WTC11 (cell line): ENCODE measurements around the gene VGLL3. TPM values are rescaled to one million over a fixed set of nuclear protein-coding genes. Genes with fewer than 3 reads are reported as not detected.

ENCODE experiments used
- ATAC-seq: fragments of 200-7000 bp; cut with Tn5 transposase; 2 replicates; pipeline ENCODE4 v1.10.0; 2021; ENCODE audit warnings: mild to moderate bottlenecking, moderate library complexity
- CTCF ChIA-PET: fragments of 300-600 bp; sonication (Branson Sonifier 250); formaldehyde crosslinking; loops from one replicate; lab custom pipeline; 2021; ENCODE audit warnings: antibody characterized with exemption; lab: Charles Lee
- POLR2A ChIA-PET: fragments of 350-600 bp; sonication (Branson Sonifier 250); formaldehyde crosslinking; loops from one replicate; lab custom pipeline; 2021; ENCODE audit warnings: antibody characterized with exemption; lab: Charles Lee
- DNase-seq: peaks from one replicate; pipeline ENCODE4 v3.0.0; 2021; ENCODE audit warnings: low spot score
- H3K27ac Mint-ChIP-seq: 2 replicates; pipeline ENCODE4 v1.8.0; 2021; ENCODE audit warnings: mixed read lengths
- H3K27me3 Mint-ChIP-seq: 2 replicates; pipeline ENCODE4 v1.8.0; 2021; ENCODE audit warnings: low read depth, mild to moderate bottlenecking, moderate library complexity, mixed read lengths
- H3K36me3 Mint-ChIP-seq: 2 replicates; pipeline ENCODE4 v1.8.0; 2021; ENCODE audit warnings: mixed read lengths
- H3K4me1 Mint-ChIP-seq: 2 replicates; pipeline ENCODE4 v1.8.0; 2022; ENCODE audit warnings: mixed read lengths
- H3K4me3 Mint-ChIP-seq: 2 replicates; pipeline ENCODE4 v1.8.0; 2021; ENCODE audit warnings: mild to moderate bottlenecking, moderate library complexity, mixed read lengths
- H3K9me3 Mint-ChIP-seq: 2 replicates; pipeline ENCODE4 v1.8.0; 2021; ENCODE audit warnings: mixed read lengths
- E2F1 ChIP-seq: sonication (generic); formaldehyde crosslinking; IDR thresholded peaks from 2 replicates; pipeline ENCODE4 v1.8.0; 2022; ENCODE audit warnings: mild to moderate bottlenecking, missing genetic modification reagents
- FOXP1 ChIP-seq: sonication (generic); formaldehyde crosslinking; IDR thresholded peaks from 2 replicates; pipeline ENCODE4 v1.8.0; 2022; ENCODE audit warnings: missing genetic modification reagents, mild to moderate bottlenecking, moderate library complexity, borderline replicate concordance
- GRHL2 ChIP-seq: fragments of 250-450 bp; sonication (Bioruptor Pico); IDR thresholded peaks from 2 replicates; pipeline ENCODE4 v1.8.0; 2022; ENCODE audit warnings: mild to moderate bottlenecking, moderate library complexity; ENCODE audit not compliant: insufficient replicate concordance, severe bottlenecking
- JAZF1 ChIP-seq: fragments of 250-450 bp; sonication (Bioruptor Pico); IDR thresholded peaks from 2 replicates; pipeline ENCODE4 v1.9.0; 2021; ENCODE audit warnings: moderate library complexity, mild to moderate bottlenecking, inconsistent platforms
- JUN ChIP-seq: sonication (generic); formaldehyde crosslinking; IDR thresholded peaks from 2 replicates; pipeline ENCODE4 v1.8.0; 2023; ENCODE audit warnings: mild to moderate bottlenecking, missing genetic modification reagents
- MLX ChIP-seq: sonication (generic); formaldehyde crosslinking; IDR thresholded peaks from 2 replicates; pipeline ENCODE4 v1.8.1; 2023; ENCODE audit warnings: mild to moderate bottlenecking, missing genetic modification reagents, moderate library complexity
- NFE2L1 ChIP-seq: sonication (generic); formaldehyde crosslinking; IDR thresholded peaks from 2 replicates; pipeline ENCODE4 v1.8.1; 2023; ENCODE audit warnings: missing genetic modification reagents
- RELA ChIP-seq: sonication (generic); formaldehyde crosslinking; IDR thresholded peaks from 2 replicates; pipeline ENCODE4 v1.8.1; 2022; ENCODE audit warnings: missing genetic modification reagents, mild to moderate bottlenecking, borderline replicate concordance
- RORB ChIP-seq: fragments of 250-450 bp; sonication (Bioruptor Pico); IDR thresholded peaks from 2 replicates; pipeline ENCODE4 v1.9.0; 2021; ENCODE audit warnings: mild to moderate bottlenecking
- SP1 ChIP-seq: sonication (generic); formaldehyde crosslinking; conservative IDR thresholded peaks from 2 replicates; pipeline ENCODE4 v1.8.1; 2022; ENCODE audit warnings: missing genetic modification reagents
- TCF7 ChIP-seq: sonication (generic); formaldehyde crosslinking; IDR thresholded peaks from 2 replicates; pipeline ENCODE4 v1.8.0; 2022; ENCODE audit warnings: mild to moderate bottlenecking, low read depth, missing genetic modification reagents, moderate library complexity
- TEAD1 ChIP-seq: sonication (generic); formaldehyde crosslinking; IDR thresholded peaks from 2 replicates; pipeline ENCODE4 v1.8.0; 2022; ENCODE audit warnings: mild to moderate bottlenecking, missing genetic modification reagents
- ZNF121 ChIP-seq: sonication (generic); formaldehyde crosslinking; IDR thresholded peaks from 2 replicates; pipeline ENCODE4 v1.8.0; 2023; ENCODE audit warnings: missing genetic modification reagents
- ZNF396 ChIP-seq: fragments of 250-450 bp; sonication (Bioruptor Pico); IDR thresholded peaks from 2 replicates; pipeline ENCODE4 v1.8.0; 2021; ENCODE audit warnings: mild to moderate bottlenecking, moderate library complexity, borderline replicate concordance
- ZNF423 ChIP-seq: fragments of 250-450 bp; sonication (Bioruptor Pico); IDR thresholded peaks from 2 replicates; pipeline ENCODE4 v2.1.2; 2022; ENCODE audit warnings: mild to moderate bottlenecking, moderate library complexity
- ZSCAN18 ChIP-seq: fragments of 250-450 bp; sonication (Bioruptor Pico); IDR thresholded peaks from 2 replicates; pipeline ENCODE4 v2.1.2; 2022; ENCODE audit warnings: mild to moderate bottlenecking, moderate library complexity
- total RNA-seq: library from RNA; stranded (reverse); gene quantifications from 3 replicates; pipeline ENCODE4 v1.2.3, GENCODE V29; 2021
- TF ChIP-seq, protein P1 (sequence below): sonication (generic); formaldehyde crosslinking; IDR thresholded peaks from 2 replicates; pipeline ENCODE4 v1.8.1; 2023; ENCODE audit warnings: mild to moderate bottlenecking, moderate library complexity, missing genetic modification reagents
- TF ChIP-seq, protein P2 (sequence below): sonication (generic); formaldehyde crosslinking; IDR thresholded peaks from 2 replicates; pipeline ENCODE4 v1.8.0; 2022; ENCODE audit warnings: mild to moderate bottlenecking, missing genetic modification reagents
- TF ChIP-seq, protein P3 (sequence below): sonication (generic); formaldehyde crosslinking; IDR thresholded peaks from 2 replicates; pipeline ENCODE4 v1.8.1; 2022; ENCODE audit warnings: mild to moderate bottlenecking, moderate library complexity, missing genetic modification reagents

VGLL3 gene
- total RNA-seq, 1 experiment from 2014 or later: 10.4 TPM

GRCh38 chr3:86938416-86939105, 52.4 kb downstream of the VGLL3 start:
- no peaks in the 10 kb centered on the region; the same call in 1 of the 2 replicates for H3K36me3 Mint-ChIP-seq
- peaks cover 8% of the 10 kb centered on the region for H3K9me3 Mint-ChIP-seq
- TF ChIP-seq FOXP1 (CRISPR knock-in tag) (no peak), ZNF423 (CRISPR knock-in tag) (no peak), TCF7 (CRISPR knock-in tag) (no peak), E2F1 (CRISPR knock-in tag) (no peak), MLX (no peak), RELA (CRISPR knock-in tag) (no peak), GRHL2 (no peak), JAZF1 (CRISPR knock-in tag) (no peak), ZNF121 (no peak)
- TF ChIP-seq, protein P1, sequence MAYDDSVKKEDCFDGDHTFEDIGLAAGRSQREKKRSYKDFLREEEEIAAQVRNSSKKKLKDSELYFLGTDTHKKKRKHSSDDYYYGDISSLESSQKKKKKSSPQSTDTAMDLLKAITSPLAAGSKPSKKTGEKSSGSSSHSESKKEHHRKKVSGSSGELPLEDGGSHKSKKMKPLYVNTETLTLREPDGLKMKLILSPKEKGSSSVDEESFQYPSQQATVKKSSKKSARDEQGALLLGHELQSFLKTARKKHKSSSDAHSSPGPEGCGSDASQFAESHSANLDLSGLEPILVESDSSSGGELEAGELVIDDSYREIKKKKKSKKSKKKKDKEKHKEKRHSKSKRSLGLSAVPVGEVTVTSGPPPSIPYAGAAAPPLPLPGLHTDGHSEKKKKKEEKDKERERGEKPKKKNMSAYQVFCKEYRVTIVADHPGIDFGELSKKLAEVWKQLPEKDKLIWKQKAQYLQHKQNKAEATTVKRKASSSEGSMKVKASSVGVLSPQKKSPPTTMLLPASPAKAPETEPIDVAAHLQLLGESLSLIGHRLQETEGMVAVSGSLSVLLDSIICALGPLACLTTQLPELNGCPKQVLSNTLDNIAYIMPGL (CRISPR knock-in tag): no peak
- TF ChIP-seq, all 79 proteins: peak for 0
- ATAC-seq (no peak), DNase-seq (no peak)
- ChIA-PET POLR2A (no interaction called here), CTCF (no interaction called here)
- Mint-ChIP-seq H3K4me1 (peaks cover 8% of the 10 kb centered on the region), H3K27me3 (no peaks in the 10 kb centered on the region), H3K4me3 (no peak overlapping the region), H3K27ac (no peak overlapping the region)

- Mint-ChIP-seq H3K36me3 (no peaks in the 10 kb centered on the region; the same call in 1 of the 2 replicates), H3K27ac (no peak overlapping the region), H3K27me3 (no peaks in the 10 kb centered on the region), H3K4me3 (no peak overlapping the region), H3K9me3 (peaks cover 8% of the 10 kb centered on the region), H3K4me1 (peaks cover 8% of the 10 kb centered on the region)
- DNase-seq: no peak
- no peak for ATAC-seq
- POLR2A ChIA-PET: no interaction called here
- CTCF ChIA-PET: no interaction called here
- TF ChIP-seq SP1 (CRISPR knock-in tag) (no peak), ZNF396 (no peak), JUN (CRISPR knock-in tag) (no peak), RORB (CRISPR knock-in tag) (no peak), TEAD1 (CRISPR knock-in tag) (no peak), ZNF423 (CRISPR knock-in tag) (no peak), ZSCAN18 (CRISPR knock-in tag) (no peak), NFE2L1 (CRISPR knock-in tag) (no peak)
- TF ChIP-seq, protein P2, sequence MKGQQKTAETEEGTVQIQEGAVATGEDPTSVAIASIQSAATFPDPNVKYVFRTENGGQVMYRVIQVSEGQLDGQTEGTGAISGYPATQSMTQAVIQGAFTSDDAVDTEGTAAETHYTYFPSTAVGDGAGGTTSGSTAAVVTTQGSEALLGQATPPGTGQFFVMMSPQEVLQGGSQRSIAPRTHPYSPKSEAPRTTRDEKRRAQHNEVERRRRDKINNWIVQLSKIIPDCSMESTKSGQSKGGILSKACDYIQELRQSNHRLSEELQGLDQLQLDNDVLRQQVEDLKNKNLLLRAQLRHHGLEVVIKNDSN: no peak
- TF ChIP-seq, protein P3, sequence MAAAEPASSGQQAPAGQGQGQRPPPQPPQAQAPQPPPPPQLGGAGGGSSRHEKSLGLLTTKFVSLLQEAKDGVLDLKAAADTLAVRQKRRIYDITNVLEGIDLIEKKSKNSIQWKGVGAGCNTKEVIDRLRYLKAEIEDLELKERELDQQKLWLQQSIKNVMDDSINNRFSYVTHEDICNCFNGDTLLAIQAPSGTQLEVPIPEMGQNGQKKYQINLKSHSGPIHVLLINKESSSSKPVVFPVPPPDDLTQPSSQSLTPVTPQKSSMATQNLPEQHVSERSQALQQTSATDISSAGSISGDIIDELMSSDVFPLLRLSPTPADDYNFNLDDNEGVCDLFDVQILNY (CRISPR knock-in tag): no peak
Observed at GRCh38 chr3:86937306-86937791, 53.6 kb downstream of the VGLL3 start.
